T follicular helper cell (primary cell): ENCODE results near the gene DIAPH2.

ENCODE experiments used
- DNase-seq: peaks from one replicate; pipeline ENCODE4 v3.0.0-alpha.2; 2020; ENCODE audit warnings: low read depth

Gene DIAPH2

DNA sequence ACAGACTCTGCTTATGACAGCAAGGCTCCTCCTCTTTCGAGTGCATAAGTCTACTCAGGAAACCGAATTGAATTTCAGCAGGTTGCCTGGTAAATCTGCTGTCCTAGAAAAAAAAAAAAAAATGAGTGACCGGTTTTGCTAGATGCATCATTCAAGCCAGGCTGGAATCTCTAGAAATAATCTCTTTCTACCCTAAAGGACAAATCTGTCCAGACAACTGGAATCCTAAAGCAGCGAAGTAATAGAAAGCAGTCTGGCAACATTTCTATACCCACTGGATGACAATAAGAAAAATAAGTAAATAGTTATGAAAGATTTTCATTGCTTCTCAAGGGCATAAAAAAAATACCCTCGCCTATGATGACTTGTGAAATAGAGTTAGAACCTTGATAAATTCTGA lies 902.5 kb downstream of the DIAPH2 start:
- DNase-seq, result no peak

DNA sequence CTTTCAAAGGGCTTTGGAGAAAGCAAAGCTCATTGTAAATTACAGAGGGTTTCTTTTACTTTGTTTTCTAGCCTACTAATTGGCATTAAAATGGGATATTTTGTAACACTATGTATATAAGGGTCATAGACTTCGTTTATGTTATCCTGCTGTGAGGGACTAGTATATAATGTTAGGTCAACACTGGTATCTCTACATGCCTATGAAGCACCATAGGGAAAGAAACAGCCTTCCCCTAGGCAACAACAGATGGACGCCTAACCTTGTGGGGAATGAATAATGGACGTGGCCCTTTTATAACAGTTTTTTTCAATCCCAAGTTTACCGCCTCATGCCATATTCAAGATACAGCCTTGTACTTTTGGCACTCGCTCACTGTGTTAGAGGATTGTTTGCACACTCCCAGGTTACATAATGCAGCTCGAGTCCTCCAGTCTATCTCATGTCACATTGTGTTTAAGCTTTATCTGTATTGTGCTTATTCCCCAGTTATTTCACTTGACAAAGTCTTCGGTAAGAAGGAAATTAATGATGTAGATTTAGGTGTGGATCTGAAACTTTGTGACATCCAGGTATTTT lies 910.1 kb downstream of the DIAPH2 start:
- no peak for DNase-seq

GRCh38 chrX:97597954-97598353 lies 913.3 kb downstream of the DIAPH2 start:
- no peak for DNase-seq

DNA sequence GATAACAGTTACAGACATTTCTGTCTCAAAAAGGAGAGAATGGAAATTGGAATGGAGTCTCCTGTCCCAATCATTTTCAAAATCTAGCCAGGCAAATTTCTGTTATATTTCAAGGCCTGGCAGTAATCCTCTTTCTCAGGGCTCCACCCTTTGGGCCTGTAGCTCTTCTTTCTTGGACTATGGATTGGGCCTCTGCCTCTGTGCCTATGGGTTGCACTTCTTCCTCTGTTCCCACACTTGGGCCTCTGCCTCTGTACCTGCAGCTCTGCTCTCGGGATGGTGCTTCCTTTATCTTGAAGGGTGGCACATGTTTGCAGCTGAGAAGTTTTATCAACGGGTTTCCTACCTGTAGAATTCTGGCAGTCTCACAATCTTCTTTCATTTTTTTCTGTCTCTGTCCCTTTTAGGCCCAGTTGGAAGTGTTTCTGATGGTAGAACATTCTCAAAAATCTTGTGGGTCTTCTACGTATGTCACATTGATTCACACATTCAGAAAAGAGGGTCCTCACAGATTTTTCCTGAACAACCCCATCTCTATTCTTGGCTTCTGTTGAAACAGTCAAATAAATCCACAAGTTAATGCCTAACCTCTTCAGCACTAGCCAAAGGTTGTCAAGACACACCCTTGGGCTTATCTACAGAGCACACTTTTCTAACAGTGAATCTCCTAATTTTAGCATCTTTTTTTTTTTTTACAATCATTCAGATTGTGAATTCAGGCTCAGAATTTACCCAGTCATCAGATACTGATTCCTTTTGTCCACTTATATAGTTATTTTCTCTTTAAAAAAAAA lies 918.0 kb downstream of the DIAPH2 start:
- DNase-seq, result no peak

GRCh38 chrX:97605271-97605670 lies 920.6 kb downstream of the DIAPH2 start:
- no peak for DNase-seq

DNA sequence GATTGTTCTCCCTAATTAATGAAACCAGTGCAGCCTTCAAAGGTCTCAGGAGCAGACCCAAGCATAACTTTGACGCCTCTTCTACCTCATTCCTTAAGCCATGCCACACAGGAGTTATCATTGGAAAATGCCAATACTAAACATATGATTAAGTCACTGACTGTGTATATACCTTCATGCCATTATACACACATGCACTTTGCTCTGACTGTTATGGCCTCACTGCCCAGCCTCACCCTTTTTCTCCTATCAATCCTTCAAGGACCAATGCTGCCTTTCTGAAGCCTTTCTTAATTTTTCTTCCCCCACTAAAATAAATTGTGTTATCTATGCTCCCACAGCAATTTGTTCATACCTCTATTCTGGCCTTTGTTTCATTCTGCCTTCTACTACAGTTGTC lies 924.7 kb downstream of the DIAPH2 start:
- no peak for DNase-seq

DNA sequence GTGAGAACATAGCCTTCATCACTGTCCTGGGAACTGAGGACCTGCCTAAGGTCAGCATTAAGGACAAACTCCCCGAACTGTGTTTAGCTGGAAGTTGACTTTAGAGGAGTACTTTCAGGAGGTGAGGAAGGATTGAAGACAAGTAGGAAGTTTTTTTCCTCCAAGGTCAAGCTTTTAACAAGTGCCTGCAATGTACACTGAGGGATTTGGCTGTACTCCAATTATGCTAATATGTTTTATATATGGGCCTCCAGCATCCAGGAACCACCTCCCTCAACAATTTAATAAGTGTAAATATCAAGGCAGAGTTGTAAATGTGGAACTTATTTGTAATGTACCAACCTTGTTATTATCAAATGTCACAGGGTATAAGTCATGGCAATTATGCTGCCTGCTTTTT lies 925.3 kb downstream of the DIAPH2 start:
- no peak for DNase-seq

GRCh38 chrX:97616883-97617530 lies 932.4 kb downstream of the DIAPH2 start:
- DNase-seq, result no peak

DNA sequence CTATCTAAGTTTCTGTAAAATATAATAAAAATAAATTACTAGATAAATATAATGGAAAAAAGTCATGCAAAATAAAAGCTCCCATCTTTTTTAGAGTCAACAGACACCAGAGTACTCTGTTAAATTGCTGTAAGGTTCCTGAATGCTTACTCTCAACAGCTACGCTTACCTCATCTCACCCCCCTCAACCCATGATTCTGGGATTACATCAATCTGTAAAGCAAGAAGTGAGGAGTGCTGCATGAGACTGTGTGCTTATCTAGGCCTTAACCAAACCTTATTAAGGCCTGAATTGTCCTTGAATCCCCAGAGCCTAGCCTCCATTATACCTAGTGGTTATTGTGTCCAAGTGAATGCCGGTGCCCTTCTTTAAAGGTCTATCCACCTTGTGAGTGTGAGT lies 934.9 kb downstream of the DIAPH2 start:
- DNase-seq, result no peak

DNA sequence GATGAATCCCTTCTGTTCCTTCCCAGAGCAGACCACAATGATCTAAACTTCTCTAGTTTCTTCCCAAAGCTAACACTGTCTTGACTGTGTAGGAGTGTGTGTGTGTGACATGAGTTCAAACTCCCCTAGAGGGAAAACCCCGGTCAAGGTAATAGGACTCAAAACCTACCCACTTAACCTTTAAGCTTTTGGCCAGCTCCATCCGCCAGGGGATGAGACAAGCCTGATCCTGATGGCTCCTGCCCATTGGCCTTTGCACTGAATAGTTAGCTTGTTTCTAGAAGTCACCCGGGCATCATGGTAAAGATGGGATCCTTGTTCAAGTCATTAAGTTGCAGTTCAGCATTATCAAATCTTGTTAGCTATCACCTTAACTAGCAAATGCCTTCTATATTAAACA lies 937.5 kb downstream of the DIAPH2 start:
- DNase-seq, result no peak

DNA sequence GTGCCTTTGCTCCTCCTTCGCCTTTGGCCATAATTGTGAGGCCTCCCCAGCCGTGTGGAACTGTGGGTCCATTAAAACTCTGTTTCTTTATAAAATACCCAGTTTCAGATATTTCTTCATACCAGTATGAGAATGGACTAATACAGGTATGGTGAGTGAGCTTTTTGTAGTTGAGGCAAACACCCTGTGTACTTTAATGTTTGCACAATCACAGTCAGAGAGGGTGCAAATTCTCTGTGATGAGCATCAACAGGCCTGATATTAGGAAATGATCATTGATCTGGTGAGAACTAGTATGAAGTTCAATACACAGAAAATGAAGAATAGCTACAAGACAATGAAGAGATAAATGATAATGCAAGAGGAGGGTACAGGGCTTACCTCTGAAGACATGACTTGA lies 943.7 kb downstream of the DIAPH2 start:
- DNase-seq, result no peak

GRCh38 chrX:97628807-97629596 lies 944.4 kb downstream of the DIAPH2 start:
- DNase-seq, result no peak

GRCh38 chrX:97629597-97629985 lies 944.9 kb downstream of the DIAPH2 start:
- no peak for DNase-seq

DNA sequence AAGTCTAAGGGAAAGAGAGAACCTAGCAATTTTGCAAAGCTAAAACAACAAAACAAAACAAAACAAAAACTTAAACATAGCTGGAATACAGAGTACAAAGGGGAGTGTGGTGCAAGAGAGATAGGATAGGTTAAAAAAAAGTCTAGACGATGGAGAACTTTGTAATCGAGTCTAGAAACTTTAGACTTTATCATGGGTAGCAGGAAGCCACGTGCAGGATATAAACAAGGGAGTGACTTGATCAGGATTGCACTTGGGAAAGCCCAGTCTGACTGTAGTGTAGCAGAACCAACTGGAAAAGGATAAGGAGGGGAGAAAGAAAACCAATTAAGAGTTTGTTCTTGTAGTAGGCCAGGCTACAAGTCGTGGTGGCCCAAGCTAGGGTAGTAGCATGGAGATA lies 949.2 kb downstream of the DIAPH2 start:
- DNase-seq, result no peak

DNA sequence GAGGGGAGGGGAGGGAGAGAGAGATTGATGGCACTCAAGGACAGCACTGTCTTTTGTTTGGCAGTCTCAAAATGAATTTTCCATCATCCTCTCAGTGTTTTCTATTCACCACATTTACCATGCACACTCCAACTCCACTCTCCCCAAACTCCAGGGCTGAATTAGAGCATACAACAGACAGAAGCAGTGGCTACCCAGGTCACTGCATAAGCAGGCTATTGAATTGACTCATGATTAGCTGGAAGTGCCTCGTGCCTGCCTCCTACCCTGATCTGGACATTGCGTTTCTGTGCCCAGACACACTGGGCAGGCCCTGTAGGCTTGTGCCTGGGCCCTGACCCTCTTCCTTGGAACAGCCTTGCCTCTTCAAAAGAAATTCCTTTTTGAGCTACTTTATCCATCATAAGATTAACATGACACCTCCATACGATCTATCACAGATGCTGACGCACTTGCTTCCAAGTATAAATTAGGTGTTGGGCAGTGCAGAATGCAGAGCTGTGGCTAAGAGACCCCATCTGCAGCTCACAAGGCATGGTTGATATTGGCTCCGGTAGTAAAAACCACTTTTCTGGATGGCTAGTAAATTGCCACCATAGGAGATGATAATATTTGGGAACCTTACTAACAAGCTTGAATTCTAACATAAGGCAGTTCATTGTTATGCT lies 952.0 kb downstream of the DIAPH2 start:
- no peak for DNase-seq

DNA sequence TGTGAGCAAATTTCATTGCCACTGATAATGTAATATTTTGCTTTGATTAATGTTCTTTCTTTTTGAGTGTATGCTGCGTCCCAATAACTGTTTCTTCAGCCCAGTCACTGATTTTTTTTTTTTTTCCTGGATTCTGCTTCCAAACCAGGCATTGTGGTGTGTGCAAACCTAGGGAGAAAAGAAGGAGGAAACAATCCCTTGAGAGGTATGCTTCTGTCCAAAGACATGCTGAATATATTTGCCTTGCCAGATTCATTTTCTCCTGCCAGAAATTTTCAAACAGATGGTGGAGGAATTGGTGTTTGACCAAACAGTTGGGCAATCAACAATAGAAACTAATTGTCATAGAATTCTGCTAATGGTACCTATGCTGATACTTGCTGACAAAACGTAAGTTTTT lies 952.6 kb downstream of the DIAPH2 start:
- no peak for DNase-seq

DNA sequence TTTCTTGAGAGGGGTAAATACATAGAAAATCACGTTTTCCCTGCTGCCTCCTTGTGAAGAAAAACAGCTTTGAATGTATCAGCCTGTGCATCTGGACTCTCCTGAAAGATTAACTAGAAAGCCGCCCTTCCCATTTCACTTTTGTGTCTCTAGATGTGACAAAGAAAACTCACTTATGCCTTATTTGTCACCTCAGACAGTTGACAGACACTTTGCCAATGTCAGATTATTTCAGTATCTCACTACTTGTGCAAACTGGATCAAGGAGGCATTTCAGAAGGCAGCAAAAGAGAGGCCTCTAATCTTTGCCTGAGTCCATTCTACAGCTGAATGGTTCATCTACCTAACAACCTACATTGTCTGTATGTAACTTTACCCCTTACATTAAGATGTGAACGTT lies 954.0 kb downstream of the DIAPH2 start:
- DNase-seq, result no peak

GRCh38 chrX:97639526-97639925 lies 954.9 kb downstream of the DIAPH2 start:
- no peak for DNase-seq
